GM21390 (cell line): ENCODE measurements around the gene CSTF1.
"Not testable (repeated sequence)": the region's sequence is repeated elsewhere in the genome, so short reads cannot be mapped to it uniquely, and the experiment has no call there.

Experiments used
- ATAC-seq: cut with Tn5 transposase; IDR thresholded peaks from one replicate; pipeline ENCODE4 v1.9.1; 2021; ENCODE audit not compliant: unreplicated experiment

The CSTF1 gene

GRCh38 chr20:56368351-56369134, 23.9 kb upstream of the CSTF1 start:
- ATAC-seq, result no peak

GRCh38 chr20:56369179-56369578, 23.3 kb upstream of the CSTF1 start:
- ATAC-seq, result no peak

GRCh38 chr20:56371977-56372376, 20.5 kb upstream of the CSTF1 start:
- no peak for ATAC-seq

- no peak for ATAC-seq
These were observed 19.6 kb upstream of the CSTF1 start for GRCh38 chr20:56372850-56373249.

GRCh38 chr20:56373942-56374341, 18.5 kb upstream of the CSTF1 start:
- peak; percentile 72 for ATAC-seq

GRCh38 chr20:56376331-56376730, 16.1 kb upstream of the CSTF1 start:
- ATAC-seq, result no peak

GRCh38 chr20:56378386-56378785, 14.1 kb upstream of the CSTF1 start:
- no peak for ATAC-seq

- no peak for ATAC-seq
These were observed 12.1 kb upstream of the CSTF1 start for GRCh38 chr20:56380375-56380774.

- ATAC-seq, result peak; percentile 77
These were observed 10.9 kb upstream of the CSTF1 start for GRCh38 chr20:56381501-56381900.

GRCh38 chr20:56382696-56383095, 9.7 kb upstream of the CSTF1 start:
- no peak for ATAC-seq

- no peak for ATAC-seq
These were observed 9.1 kb upstream of the CSTF1 start for GRCh38 chr20:56383334-56383733.

GRCh38 chr20:56385130-56385529, 7.3 kb upstream of the CSTF1 start:
- no peak for ATAC-seq

- no peak for ATAC-seq
These were observed 6.2 kb upstream of the CSTF1 start for GRCh38 chr20:56386219-56386618.

- no peak for ATAC-seq
These were observed 3.6 kb upstream of the CSTF1 start for GRCh38 chr20:56388882-56389281.

- ATAC-seq, result no peak
These were observed 2.6 kb upstream of the CSTF1 start for GRCh38 chr20:56389807-56390206.

GRCh38 chr20:56390396-56390795, 2.0 kb upstream of the CSTF1 start:
- ATAC-seq, result not testable (repeated sequence)

- ATAC-seq, result no peak
These were observed 1.4 kb upstream of the CSTF1 start for GRCh38 chr20:56391037-56391436.

GRCh38 chr20:56391596-56392131, 781 bp upstream of the CSTF1 start:
- ATAC-seq, result peak; percentile 32

GRCh38 chr20:56392881-56393482, 537 bp downstream of the CSTF1 start:
- no peak for ATAC-seq

- ATAC-seq, result no peak
These were observed 1.2 kb downstream of the CSTF1 start for GRCh38 chr20:56393653-56394052.

GRCh38 chr20:56395166-56395565, 2.7 kb downstream of the CSTF1 start:
- ATAC-seq, result no peak

GRCh38 chr20:56400001-56400640, 7.7 kb downstream of the CSTF1 start:
- ATAC-seq, result peak; percentile 77
